A549 treated with Mapracorat at 1 μM for 4 hours (cell line): ENCODE results near the gene STOM. TPM values are rescaled to one million over a fixed set of nuclear protein-coding genes. Genes with fewer than 3 reads are reported as not detected.

Experiments
- total RNA-seq: library from RNA; stranded (reverse); fragments of 200-300 nt; extraction: Qiagen RNA extraction; gene quantifications from 5 replicates; pipeline ENCODE4 v1.2.3, GENCODE V29; 2022

The STOM gene
- 261 to 323 TPM (median 265 TPM) in 5 replicates for total RNA-seq

GRCh38 chr9:121369595-121370265, at the start of gene STOM:
Gene STOM (minus strand): TSS chr9:121370250. CDS start chr9:121370187, 63 bp downstream.

Other genes with a start within 250 kb of the STOM start
- gene RAB14, start 168.4 kb downstream of the STOM start, total RNA-seq = 46.1 to 50.1 TPM (median 46.3 TPM) in 5 replicates
- 62.9 to 78.1 TPM (median 73.0 TPM) in 5 replicates for gene GSN, start 102.1 kb downstream of the STOM start, total RNA-seq
- gene GGTA1, start 129.6 kb upstream of the STOM start, total RNA-seq = not detected in 5 replicates